ENCODE measurements around the gene CCL26.
"Not testable (repeated sequence)": the region's sequence is repeated elsewhere in the genome, so short reads cannot be mapped to it uniquely, and the experiment has no call there.

The CCL26 gene

DNA sequence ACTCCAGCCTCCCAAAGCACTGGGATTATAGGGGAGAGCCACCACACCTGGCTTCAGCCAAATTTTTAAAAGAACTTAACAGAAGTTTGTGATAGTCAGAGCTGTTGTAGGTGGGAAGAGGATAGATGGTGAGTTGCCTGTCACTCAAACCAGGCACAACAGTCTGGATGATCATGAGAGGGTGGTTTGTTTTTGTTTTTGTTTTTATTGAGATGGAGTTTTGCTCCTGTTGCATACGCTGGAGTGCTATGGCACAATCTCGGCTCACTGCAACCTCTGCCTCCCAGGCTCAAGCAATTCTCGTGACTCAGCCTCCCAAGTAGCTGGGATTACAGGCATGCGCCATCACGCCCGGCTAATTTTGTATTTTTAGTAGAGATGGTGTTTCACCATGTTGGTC lies 1.9 kb upstream of the CCL26 start:
- H3K27ac ChIP-seq (ENCODE audit: low read depth, low read length); H3K27me3 ChIP-seq (ENCODE audit: control insufficient read depth in 5 of 5, insufficient read depth in 4 of 5, low read length in 5 of 5); H3K9me3 ChIP-seq (ENCODE audit: control insufficient read depth in 5 of 5, low read length in 5 of 5); H3K4me3 ChIP-seq (ENCODE audit: low read depth in 1 of 5, low read length in 5 of 5); H3K9ac ChIP-seq (ENCODE audit: low read length in 5 of 5); H3K36me3 ChIP-seq (ENCODE audit: control insufficient read depth in 5 of 5, insufficient read depth in 5 of 5, low read length in 5 of 5): not testable (repeated sequence)
- H3K4me1 ChIP-seq (ENCODE audit: control insufficient read depth in 5 of 5, insufficient read depth in 5 of 5, low read length in 5 of 5): peaks cover 0 to 19% (median 11%) of the 10 kb centered on the region in 5 donors

DNA sequence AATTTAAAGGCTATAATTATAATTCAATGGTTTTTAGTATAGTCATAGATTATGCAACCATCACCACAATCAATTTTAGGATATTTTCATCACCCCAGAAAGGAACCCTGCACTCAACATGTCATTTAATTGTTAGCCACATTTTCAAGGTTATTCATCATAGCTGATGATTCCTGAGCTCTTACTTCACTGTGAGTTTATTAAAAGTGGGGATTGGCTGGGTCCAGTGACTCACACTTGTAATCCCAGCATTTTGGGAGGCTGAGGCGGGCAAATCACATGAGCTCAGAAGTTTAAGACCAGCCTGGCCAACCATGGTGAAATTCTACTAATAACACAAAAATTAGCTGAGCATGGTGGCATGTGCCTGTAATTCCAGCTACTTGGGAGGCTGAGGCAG lies 787 bp downstream of the CCL26 start:
- Histone ChIP-seq H3K36me3 (ENCODE audit: control insufficient read depth in 5 of 5, insufficient read depth in 5 of 5, low read length in 5 of 5) (no peaks in the 10 kb centered on the region), H3K9ac (ENCODE audit: low read length in 5 of 5) (no peak overlapping the region), H3K9me3 (ENCODE audit: control insufficient read depth in 5 of 5, low read length in 5 of 5) (no peaks in the 10 kb centered on the region), H3K27ac (ENCODE audit: low read depth, low read length) (no peak overlapping the region), H3K4me1 (ENCODE audit: control insufficient read depth in 5 of 5, insufficient read depth in 5 of 5, low read length in 5 of 5) (peaks cover 0 to 20% (median 11%) of the 10 kb centered on the region in 5 donors), H3K4me3 (ENCODE audit: low read depth in 1 of 5, low read length in 5 of 5) (no peak overlapping the region), H3K27me3 (ENCODE audit: control insufficient read depth in 5 of 5, insufficient read depth in 4 of 5, low read length in 5 of 5) (no peaks in the 10 kb centered on the region)

DNA sequence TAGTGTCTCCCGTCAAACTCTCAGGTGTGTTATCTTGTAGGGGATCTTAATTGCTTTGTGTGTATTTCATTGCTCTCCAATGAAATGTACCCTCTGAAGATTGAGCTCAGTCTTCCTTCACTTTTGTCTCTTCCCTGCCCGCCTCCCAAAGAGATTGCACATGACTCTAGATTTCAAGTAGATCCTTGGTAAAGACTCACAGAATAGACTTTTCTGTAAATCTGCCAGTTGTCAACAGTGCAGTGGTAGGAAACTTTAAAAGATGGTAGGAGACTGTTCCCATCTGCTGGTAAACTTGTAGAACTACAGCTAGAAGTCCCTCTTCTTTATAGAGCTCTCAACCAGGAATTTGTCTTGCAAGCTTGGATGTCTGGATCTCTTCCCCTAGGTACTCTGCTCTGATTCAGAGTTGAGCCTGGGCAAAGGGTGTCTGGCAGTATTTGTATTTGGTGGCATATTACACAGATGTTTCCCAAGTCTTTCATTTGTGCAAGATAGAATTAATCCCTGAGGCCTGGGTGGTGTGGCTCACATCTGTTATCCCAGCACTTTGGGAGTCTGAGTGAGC lies 9.6 kb downstream of the CCL26 start:
- no peak overlapping the region for H3K9ac ChIP-seq (ENCODE audit: low read length in 5 of 5)
- H3K4me1 ChIP-seq (ENCODE audit: control insufficient read depth in 5 of 5, insufficient read depth in 5 of 5, low read length in 5 of 5): peaks cover 0 to 4% (median 2%) of the 10 kb centered on the region in 5 donors
- no peak overlapping the region for H3K27ac ChIP-seq (ENCODE audit: low read depth, low read length)
- no peak overlapping the region for H3K4me3 ChIP-seq (ENCODE audit: low read depth in 1 of 5, low read length in 5 of 5)
- no peaks in the 10 kb centered on the region for H3K36me3 ChIP-seq (ENCODE audit: control insufficient read depth in 5 of 5, insufficient read depth in 5 of 5, low read length in 5 of 5)
- H3K27me3 ChIP-seq (ENCODE audit: control insufficient read depth in 5 of 5, insufficient read depth in 4 of 5, low read length in 5 of 5): no peaks in the 10 kb centered on the region
- no peaks in the 10 kb centered on the region for H3K9me3 ChIP-seq (ENCODE audit: control insufficient read depth in 5 of 5, low read length in 5 of 5)

DNA sequence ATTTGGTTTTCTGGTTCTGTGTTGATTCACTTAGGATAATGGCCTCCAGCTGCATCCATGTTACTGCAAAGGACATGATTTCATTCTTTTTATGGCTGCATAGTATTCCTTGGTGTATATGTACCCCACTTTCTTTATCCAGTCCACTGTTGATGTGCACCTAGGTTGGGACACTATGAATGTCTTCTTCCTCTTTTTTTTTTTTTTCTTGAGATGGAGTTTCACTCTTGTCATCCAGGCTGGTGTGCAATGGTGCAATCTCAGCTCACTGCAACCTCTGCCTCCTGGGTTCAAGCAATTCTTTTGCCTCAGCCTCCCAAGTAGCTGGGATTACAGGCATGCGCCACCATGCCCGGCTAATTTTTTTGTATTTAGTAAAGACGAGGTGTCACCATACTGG lies 10.2 kb downstream of the CCL26 start:
- H3K36me3 ChIP-seq (ENCODE audit: control insufficient read depth in 5 of 5, insufficient read depth in 5 of 5, low read length in 5 of 5); H3K9me3 ChIP-seq (ENCODE audit: control insufficient read depth in 5 of 5, low read length in 5 of 5); H3K4me3 ChIP-seq (ENCODE audit: low read depth in 1 of 5, low read length in 5 of 5); H3K27me3 ChIP-seq (ENCODE audit: control insufficient read depth in 5 of 5, insufficient read depth in 4 of 5, low read length in 5 of 5); H3K4me1 ChIP-seq (ENCODE audit: control insufficient read depth in 5 of 5, insufficient read depth in 5 of 5, low read length in 5 of 5); H3K27ac ChIP-seq (ENCODE audit: low read depth, low read length); H3K9ac ChIP-seq (ENCODE audit: low read length in 5 of 5): not testable (repeated sequence)

DNA sequence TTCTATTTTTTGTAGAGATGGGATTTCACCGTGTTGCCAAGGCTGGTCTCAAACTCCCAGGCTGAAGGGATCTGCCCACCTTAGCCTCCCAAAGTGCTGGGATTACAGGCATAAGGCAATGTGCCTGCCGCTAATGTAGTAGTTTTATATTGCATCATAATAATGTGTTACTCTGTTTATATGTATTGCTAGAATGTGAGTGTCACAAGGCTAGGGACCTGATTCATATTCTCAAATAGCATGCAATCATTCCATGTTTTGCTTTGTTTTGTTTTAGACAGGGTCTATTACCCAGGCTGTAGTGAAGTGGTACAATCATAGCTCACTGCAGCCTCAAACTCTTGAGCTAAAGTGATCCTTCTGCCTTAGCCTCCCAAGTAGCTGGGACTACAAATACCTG lies 13.5 kb downstream of the CCL26 start:
- Histone ChIP-seq H3K9ac (ENCODE audit: low read length in 5 of 5) (no peak overlapping the region), H3K36me3 (ENCODE audit: control insufficient read depth in 5 of 5, insufficient read depth in 5 of 5, low read length in 5 of 5) (no peaks in the 10 kb centered on the region), H3K27me3 (ENCODE audit: control insufficient read depth in 5 of 5, insufficient read depth in 4 of 5, low read length in 5 of 5) (no peaks in the 10 kb centered on the region), H3K4me3 (ENCODE audit: low read depth in 1 of 5, low read length in 5 of 5) (no peak overlapping the region), H3K27ac (ENCODE audit: low read depth, low read length) (no peak overlapping the region), H3K4me1 (ENCODE audit: control insufficient read depth in 5 of 5, insufficient read depth in 5 of 5, low read length in 5 of 5) (peaks cover 0 to 4% (median 2%) of the 10 kb centered on the region in 5 donors), H3K9me3 (ENCODE audit: control insufficient read depth in 5 of 5, low read length in 5 of 5) (no peaks in the 10 kb centered on the region)

DNA sequence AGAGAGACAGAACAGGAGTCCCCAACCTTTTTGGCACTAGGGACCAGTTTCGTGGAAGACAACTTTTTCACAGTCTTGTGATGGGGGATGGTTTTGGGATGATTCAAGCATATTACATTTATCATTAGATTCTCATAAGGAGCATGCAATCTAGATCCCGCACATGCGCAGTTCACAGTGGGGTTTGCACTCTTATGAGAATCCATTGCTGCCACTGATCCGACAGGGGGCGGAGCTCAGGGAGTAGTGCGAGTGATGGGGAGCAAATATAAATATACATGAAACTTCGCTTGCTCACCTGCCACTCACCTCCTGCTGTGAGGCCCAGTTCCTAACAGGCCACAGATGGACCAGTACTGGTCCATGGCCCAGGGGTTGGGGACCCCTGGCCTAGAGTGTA lies 14.2 kb downstream of the CCL26 start:
- Histone ChIP-seq H3K27me3 (ENCODE audit: control insufficient read depth in 5 of 5, insufficient read depth in 4 of 5, low read length in 5 of 5) (no peaks in the 10 kb centered on the region), H3K4me1 (ENCODE audit: control insufficient read depth in 5 of 5, insufficient read depth in 5 of 5, low read length in 5 of 5) (peaks cover 0 to 4% (median 2%) of the 10 kb centered on the region in 5 donors), H3K36me3 (ENCODE audit: control insufficient read depth in 5 of 5, insufficient read depth in 5 of 5, low read length in 5 of 5) (no peaks in the 10 kb centered on the region), H3K9me3 (ENCODE audit: control insufficient read depth in 5 of 5, low read length in 5 of 5) (no peaks in the 10 kb centered on the region), H3K9ac (ENCODE audit: low read length in 5 of 5) (no peak overlapping the region), H3K4me3 (ENCODE audit: low read depth in 1 of 5, low read length in 5 of 5) (no peak overlapping the region), H3K27ac (ENCODE audit: low read depth, low read length) (no peak overlapping the region)

DNA sequence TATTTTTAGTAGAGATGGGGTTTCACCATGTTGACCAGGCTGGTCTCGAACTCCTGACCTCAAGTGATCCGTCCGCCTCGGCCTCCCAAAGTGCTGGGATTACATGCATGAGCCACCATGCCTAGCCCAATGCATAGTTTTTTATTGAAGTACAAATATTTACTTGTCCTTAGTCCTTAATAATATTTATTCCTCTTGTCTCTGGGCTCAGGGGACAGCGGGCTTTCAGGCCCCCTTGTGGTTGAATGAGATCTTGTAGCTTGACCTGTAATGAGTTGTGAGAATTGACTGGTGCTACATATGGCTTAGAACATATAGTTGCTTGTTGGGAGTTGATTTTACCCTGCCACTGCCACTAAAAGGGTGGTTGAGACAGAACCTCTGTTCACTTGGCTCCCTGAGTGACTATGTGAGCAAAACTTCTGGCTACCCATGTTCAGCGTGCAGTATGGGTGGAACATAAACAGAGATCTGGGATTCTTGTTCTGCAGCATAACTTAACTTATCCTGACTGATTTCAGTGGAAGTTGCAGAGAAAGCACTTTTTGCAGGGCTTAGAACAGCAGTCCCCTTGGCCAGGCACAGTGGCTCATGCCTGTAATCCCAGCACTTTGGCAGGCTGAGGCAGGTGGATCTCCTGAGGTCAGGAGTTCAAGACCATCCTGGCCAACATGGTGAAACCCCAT lies 14.9 kb downstream of the CCL26 start:
- Histone ChIP-seq H3K9me3 (ENCODE audit: control insufficient read depth in 5 of 5, low read length in 5 of 5) (no peaks in the 10 kb centered on the region), H3K4me1 (ENCODE audit: control insufficient read depth in 5 of 5, insufficient read depth in 5 of 5, low read length in 5 of 5) (peaks cover 0 to 1% (median 0%) of the 10 kb centered on the region in 5 donors), H3K27ac (ENCODE audit: low read depth, low read length) (no peak overlapping the region), H3K4me3 (ENCODE audit: low read depth in 1 of 5, low read length in 5 of 5) (no peak overlapping the region), H3K36me3 (ENCODE audit: control insufficient read depth in 5 of 5, insufficient read depth in 5 of 5, low read length in 5 of 5) (no peaks in the 10 kb centered on the region), H3K27me3 (ENCODE audit: control insufficient read depth in 5 of 5, insufficient read depth in 4 of 5, low read length in 5 of 5) (no peaks in the 10 kb centered on the region), H3K9ac (ENCODE audit: low read length in 5 of 5) (no peak overlapping the region)

DNA sequence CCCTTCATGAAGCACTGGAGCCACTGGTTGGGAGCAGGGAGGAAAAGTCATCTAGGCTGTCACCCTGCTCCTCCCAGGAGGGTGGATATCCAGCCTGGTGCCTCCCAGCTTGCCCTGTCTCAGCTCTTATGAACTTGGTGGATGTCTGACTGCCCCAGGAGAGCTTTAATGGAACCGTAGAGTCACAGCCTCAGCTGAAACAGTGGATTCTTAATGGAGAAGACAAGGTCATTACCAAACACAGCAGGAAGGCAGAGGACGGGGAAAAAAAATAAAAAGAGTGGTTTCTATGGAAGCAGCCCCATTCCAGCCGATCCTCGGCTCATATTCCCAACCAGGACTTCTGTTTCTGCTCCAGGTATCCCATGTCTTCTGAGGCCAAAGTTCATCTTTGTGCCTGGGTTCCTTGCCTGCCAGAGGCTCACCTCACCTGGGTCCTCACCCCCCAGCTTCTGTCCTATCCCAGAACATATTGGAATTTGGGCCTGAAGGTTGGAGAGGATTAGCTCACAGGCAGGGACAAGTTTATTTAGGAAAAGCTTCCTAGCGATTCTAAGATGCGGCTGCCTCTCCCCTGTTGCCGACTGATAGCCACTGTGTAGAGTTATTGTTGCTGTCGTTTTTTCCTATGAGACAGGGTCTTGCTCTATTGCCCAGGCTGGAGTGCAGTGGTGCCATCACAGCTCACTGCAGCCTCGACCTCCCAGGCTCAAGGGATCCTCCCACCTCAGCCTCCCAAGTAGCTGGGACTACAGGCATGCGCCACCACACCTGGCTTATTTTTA lies 15.6 kb downstream of the CCL26 start:
- no peak overlapping the region for H3K27ac ChIP-seq (ENCODE audit: low read depth, low read length)
- no peaks in the 10 kb centered on the region for H3K27me3 ChIP-seq (ENCODE audit: control insufficient read depth in 5 of 5, insufficient read depth in 4 of 5, low read length in 5 of 5)
- H3K4me1 ChIP-seq (ENCODE audit: control insufficient read depth in 5 of 5, insufficient read depth in 5 of 5, low read length in 5 of 5): no peaks in the 10 kb centered on the region
- no peaks in the 10 kb centered on the region for H3K9me3 ChIP-seq (ENCODE audit: control insufficient read depth in 5 of 5, low read length in 5 of 5)
- no peaks in the 10 kb centered on the region for H3K36me3 ChIP-seq (ENCODE audit: control insufficient read depth in 5 of 5, insufficient read depth in 5 of 5, low read length in 5 of 5)
- H3K4me3 ChIP-seq (ENCODE audit: low read depth in 1 of 5, low read length in 5 of 5): no peak overlapping the region
- no peak overlapping the region for H3K9ac ChIP-seq (ENCODE audit: low read length in 5 of 5)

DNA sequence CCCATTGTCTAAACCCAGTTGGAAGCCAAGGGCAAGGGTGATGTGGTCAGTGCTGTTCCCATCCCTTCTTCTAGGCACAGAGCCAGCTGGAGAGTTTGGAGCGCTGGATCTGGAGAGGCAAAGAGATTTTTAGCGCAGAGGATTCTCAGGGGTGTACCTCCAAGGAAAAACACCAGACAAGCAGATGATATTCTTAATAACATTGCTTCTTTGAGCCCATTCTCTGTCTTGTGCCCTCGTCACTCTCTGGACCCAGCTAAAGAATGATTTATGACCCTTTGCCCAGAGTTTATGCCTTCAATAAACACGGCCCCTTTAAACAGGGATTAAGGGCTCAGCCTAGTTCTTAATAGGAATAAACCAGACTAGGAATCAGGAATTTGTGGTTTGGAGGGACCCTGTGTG lies 28.6 kb downstream of the CCL26 start:
- Histone ChIP-seq H3K27me3 (ENCODE audit: control insufficient read depth in 5 of 5, insufficient read depth in 4 of 5, low read length in 5 of 5) (no peaks in the 10 kb centered on the region), H3K4me3 (ENCODE audit: low read depth in 1 of 5, low read length in 5 of 5) (no peak overlapping the region), H3K4me1 (ENCODE audit: control insufficient read depth in 5 of 5, insufficient read depth in 5 of 5, low read length in 5 of 5) (peaks cover 0 to 25% (median 24%) of the 10 kb centered on the region in 5 donors), H3K9me3 (ENCODE audit: control insufficient read depth in 5 of 5, low read length in 5 of 5) (no peaks in the 10 kb centered on the region), H3K27ac (ENCODE audit: low read depth, low read length) (no peak overlapping the region), H3K9ac (ENCODE audit: low read length in 5 of 5) (no peak overlapping the region), H3K36me3 (ENCODE audit: control insufficient read depth in 5 of 5, insufficient read depth in 5 of 5, low read length in 5 of 5) (no peaks in the 10 kb centered on the region)

DNA sequence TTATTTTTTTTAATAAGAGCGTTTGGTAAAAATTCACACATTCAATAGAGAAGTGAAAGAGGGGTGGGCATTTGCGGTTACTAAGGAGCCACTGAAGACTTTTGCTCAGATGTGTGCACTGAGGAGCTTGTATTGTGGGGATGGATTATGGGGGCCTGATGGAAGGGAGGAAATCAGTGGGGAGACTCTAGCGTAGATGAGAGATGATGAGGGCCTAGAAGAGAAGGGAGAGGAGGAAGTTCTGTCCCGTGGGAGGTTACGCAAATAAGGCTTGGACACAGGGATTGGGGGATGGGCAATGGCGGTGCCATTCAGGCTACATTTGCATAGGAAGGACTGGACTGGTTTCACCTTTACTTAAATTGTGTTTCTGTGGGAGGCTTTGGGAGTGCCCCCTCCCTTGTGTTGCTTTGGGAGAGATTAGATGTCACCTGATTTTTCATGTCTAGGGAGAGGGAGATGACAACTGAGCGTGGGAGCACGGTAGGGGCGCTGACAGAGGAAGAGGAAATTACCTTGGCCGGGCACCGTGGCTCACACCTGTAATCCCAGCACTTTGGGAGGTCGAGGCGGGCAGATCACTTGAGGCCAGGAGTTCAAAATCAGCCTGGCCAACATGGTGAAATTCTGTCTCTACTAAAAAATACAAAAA lies 31.0 kb downstream of the CCL26 start:
- Histone ChIP-seq H3K4me1 (ENCODE audit: control insufficient read depth in 5 of 5, insufficient read depth in 5 of 5, low read length in 5 of 5) (peaks cover 0 to 42% (median 35%) of the 10 kb centered on the region in 5 donors), H3K9me3 (ENCODE audit: control insufficient read depth in 5 of 5, low read length in 5 of 5) (no peaks in the 10 kb centered on the region), H3K27me3 (ENCODE audit: control insufficient read depth in 5 of 5, insufficient read depth in 4 of 5, low read length in 5 of 5) (no peaks in the 10 kb centered on the region), H3K9ac (ENCODE audit: low read length in 5 of 5) (no peak overlapping the region), H3K36me3 (ENCODE audit: control insufficient read depth in 5 of 5, insufficient read depth in 5 of 5, low read length in 5 of 5) (no peaks in the 10 kb centered on the region), H3K27ac (ENCODE audit: low read depth, low read length) (no peak overlapping the region), H3K4me3 (ENCODE audit: low read depth in 1 of 5, low read length in 5 of 5) (peak overlapping the region in 1 of 5 donors; percentile 31)
